ENCODE results near the gene PRMT1.

Gene PRMT1

DNA sequence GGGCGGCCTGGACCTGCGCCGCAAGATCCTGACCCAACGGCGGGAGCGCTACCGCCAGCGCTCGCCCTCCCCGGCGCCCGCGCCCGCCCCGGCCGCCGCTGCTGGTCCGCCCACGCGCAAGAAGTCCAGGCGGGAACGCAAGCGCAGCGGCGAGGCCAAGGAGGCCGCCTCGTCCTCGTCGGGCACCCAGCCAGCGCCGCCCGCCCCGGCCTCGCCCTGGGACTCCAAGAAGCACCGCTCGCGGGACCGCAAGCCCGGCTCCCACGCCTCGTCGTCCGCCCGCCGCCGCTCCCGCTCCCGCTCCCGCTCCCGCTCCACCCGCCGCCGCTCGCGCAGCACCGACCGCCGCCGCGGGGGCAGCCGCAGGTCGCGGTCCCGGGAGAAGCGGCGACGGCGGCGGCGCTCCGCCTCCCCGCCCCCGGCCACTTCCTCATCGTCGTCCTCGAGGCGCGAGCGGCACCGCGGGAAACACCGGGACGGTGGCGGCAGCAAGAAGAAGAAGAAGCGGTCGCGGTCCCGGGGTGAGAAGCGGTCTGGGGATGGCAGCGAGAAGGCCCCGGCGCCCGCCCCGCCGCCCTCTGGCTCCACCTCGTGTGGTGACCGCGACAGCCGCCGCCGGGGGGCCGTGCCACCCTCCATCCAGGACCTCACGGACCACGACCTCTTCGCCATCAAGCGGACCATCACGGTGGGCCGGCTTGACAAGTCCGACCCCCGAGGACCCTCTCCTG is 25.1 kb upstream of the PRMT1 start:
- DNase-seq: no peak

DNA sequence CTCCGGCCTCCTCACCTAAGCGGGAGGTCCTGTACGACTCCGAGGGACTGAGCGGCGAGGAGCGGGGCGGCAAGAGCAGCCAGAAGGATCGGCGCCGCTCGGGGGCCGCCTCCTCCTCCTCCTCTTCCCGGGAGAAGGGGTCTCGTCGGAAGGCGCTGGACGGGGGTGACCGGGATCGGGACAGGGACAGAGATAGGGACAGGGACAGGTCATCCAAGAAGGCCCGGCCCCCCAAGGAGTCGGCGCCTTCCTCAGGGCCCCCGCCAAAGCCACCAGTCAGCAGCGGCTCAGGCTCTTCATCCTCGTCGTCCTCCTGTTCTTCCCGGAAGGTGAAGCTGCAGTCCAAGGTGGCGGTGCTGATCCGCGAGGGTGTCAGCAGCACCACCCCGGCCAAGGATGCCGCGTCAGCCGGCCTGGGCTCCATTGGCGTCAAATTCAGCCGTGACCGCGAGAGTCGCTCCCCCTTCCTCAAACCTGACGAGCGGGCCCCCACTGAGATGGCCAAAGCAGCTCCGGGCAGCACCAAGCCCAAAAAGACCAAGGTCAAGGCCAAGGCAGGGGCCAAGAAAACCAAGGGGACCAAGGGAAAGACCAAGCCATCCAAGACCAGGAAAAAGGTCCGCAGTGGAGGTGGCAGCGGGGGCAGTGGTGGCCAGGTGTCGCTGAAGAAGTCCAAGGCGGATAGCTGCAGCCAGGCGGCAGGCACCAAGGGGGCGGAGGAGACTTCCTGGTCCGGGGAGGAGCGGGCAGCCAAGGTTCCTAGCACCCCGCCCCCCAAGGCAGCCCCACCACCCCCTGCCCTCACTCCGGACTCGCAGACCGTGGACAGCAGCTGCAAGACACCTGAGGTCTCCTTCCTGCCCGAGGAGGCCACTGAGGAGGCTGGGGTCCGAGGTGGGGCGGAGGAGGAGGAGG is 24.3 kb upstream of the PRMT1 start:
- no peak for DNase-seq

DNA sequence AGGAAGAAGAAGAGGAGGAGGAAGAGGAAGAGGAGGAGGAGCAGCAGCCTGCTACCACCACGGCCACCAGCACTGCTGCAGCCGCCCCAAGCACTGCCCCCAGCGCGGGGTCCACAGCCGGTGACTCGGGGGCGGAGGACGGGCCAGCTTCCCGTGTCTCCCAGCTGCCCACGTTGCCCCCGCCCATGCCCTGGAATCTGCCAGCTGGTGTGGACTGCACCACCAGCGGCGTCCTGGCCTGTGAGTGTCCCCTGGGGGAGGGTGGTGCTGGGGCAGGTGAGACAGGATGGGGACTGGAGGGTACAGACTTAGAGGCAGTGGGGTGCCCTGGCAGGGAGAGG is 23.6 kb upstream of the PRMT1 start:
- DNase-seq: no peak

DNA sequence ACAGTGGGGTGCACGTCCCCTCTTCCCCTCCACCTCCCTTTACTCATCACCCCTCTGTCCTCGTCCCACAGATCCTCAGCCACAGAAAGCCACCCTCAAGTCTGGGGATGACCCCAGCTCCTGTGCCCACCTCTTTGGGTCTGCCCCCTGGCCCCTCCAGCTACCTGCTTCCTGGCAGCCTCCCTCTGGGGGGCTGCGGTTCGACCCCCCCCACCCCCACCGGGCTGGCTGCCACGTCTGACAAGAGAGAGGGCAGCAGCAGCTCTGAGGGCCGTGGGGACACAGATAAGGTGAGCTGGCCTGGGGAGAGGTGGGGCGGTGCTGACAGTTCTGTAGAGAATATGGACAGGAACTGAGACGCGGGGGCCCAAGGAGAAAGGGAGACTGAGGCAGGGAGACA is 22.5 kb upstream of the PRMT1 start:
- no peak for DNase-seq

DNA sequence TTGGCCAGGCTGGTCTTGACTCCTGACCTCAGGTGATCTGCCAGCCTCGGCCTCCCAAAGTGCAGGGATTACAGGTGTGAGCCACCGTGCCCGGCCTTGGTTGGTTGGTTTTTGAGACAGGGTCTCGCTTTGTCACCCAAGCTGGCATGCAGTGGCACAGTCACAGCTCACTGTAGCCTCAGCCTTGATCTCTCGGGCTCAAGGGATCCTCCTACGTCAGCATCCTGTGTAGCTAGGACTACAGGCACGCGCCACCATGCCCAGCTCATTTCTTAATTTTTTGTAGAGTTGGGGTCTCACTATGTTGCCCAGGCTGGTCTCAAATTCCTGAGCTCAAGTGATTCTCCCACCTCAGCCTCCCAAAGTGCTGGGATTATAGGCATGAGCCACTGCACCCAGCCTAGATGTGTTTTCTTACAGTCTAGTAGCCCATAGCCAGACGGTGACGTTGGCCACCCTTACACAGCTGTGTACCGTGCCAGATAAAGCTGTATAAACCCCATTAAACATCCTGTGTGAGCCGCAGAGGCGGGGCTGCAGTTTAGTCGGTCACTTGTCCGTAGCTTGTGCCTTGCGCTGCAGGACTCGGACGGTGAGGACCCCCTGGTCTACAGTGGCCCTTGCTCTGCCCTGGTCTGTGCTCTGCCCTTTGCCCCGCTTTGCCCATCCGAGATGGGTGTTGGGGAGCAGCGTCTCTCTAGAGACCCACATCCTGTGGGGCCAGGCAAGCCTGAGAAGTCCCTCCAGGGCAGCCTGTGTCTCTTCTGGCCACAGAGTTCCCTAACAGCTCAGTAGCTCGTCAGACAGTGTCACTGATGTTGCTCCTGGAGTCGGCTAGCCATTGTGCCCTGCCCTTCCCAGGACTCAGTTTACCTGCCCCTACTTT is 21.3 kb upstream of the PRMT1 start:
- no peak for DNase-seq

DNA sequence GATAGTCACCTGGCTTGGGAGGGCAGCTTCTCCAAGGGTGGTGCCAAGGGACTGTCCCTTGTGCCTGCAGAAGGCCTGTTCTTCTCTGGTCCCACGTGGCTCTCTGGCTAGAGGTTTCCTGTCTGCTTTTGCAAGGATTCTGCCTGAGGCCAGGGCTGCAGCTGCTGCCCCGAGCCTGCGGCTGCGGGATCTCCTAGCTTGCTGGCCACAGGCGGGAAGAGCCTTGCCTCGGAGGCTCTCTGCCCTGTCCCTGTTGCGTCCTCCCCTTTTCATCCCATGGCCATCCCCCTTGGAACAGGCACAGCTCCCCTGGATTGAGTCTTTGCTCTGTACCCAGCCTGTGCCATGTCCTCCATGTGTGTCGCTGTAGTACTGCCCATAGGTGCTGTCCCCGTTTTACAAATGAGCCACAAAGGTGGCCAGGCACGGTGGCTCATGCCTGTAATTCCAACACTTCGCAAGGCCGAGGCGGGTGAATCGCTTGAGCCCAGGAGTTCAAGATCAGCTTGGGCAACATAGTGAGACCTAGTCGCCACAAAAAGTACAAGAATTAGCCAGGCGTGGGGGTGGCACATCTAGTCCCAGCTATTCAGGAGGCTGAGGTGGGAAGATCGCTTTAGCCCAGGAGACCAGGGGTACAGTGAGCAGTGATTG is 20.5 kb upstream of the PRMT1 start:
- no peak for DNase-seq

DNA sequence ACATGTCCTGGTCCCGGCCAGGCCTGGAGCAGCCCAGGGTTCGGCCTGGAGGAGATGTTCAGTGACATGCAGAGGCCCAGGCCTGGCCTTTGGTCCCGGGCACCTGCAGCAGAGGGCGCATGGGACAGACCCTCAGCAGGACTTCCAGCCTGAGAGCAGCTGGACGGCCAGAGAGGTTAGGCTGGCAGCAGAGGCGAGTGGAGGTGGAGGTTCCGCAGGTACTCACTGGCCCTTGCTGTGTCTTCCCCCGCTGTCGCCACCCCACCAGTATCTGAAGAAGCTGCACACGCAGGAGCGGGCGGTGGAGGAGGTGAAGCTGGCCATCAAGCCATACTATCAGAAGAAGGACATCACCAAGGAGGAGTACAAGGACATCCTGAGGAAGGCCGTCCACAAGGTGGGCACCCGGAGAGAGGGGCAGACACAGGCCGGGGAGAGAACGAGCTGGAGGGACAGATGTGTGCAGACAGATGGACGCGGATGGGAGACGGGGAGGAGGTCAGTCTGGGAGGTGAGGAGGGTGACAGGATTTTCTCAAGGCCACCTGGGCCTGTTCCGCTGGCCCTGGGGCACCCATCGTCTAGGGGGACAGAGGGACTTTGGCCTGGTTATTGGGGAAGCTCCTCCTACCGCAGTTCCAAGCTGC is 19.5 kb upstream of the PRMT1 start:
- no peak for DNase-seq

DNA sequence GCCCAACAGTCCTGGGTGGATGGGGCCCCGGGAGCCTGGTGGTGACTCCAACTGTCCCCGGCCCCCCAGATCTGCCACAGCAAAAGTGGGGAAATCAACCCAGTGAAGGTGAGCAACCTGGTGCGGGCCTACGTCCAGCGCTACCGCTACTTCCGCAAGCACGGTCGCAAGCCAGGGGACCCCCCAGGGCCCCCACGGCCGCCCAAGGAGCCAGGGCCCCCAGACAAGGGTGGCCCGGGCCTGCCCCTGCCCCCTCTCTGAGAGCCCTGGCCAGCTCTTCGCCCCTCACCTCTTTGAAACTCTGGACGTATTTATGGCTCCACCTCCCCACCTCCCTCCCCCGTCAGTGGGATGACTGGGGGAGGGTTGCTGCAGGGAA is 18.9 kb upstream of the PRMT1 start:
- DNase-seq: no peak

DNA sequence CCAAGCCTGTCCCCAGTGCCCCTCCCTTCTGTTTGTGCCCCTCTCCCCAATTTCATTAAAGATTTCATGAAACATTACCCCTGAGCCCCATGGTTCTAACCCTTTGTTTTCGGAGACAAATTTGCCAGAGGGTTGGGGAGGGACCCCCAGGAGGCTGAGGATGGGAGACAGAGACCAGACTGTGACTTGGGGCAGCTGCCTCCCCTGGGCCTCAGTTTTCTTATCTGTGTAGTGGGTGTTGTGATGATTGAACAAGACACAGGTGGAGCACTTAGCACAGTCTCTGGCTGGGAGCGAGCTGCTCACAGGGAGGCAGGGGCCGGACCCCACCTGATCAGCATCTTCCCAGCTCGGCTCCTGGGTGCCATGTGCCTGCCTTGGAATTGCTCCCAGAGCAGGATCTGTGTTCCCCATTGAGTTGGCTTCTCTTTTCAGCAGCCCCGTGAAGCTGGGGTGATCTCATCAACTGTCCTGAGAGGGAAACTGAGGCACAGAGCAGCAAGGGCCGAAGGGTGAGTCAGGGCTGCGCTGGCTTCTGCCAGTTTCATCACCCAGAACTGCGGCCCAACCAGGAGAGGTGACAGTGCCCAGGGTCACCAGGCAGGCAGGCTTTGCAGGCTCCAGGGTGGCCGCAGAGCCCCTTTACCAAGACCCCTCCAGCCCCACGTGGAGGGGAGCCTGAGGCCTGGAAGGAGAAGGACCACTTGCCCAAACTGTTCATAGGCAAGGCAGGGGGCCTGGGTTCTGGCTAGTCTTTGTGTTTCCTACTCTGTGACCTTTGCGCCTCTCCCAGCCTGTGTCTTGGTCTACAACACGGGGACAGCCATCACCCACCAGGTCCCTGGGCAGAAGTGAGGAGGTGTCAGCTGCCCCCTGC is 18.3 kb upstream of the PRMT1 start:
- no peak for DNase-seq

DNA sequence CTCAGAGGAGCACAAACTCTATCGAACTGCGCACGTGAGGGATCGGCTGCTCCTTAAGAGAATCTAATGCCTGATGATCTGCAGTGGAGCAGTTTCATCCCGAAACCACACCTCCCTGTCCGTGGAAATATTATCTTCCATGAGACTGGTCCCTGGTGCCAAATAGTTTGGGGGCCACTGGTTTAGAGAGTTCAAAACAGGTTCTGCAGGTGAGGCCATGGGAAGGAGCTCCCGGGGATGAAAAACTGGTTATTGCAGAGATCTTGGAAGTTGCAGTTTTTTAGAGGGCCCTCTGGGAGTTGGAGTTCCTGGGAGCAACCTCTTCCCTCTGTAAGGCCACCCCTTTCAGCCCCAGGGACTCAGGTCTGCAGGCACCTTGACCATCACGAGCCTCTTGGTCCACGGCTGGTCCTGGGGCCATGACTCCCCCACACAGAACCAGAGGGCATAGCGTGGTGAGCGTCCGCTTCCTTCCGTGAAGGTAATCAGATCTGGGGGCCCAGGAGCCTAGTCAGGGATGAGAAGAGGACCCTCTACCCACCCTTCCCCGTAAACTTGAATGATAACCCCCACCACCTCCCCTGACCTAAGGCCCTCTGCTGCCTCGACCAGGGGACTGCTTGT is 16.6 kb upstream of the PRMT1 start:
- no peak for DNase-seq

DNA sequence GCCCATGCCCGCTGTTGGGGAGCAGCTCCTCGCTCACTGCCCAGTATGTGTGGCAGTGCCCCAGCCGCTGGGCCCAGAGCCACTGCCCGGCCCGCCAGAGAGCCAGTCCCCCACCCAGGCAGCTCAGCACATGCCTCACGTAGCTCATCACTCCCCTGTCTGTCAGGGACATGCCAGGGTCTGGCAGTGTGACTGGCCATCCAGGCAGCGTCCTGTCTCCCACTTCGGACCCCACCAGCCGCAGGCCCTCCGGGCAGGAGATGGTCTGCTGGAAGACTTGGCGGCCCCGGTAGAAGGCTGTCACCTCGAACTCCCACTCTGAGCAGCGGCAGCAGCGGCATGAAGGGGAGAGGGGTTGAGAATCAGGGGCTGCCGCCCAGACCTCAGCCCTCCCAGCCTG is 15.1 kb upstream of the PRMT1 start:
- DNase-seq: no peak

DNA sequence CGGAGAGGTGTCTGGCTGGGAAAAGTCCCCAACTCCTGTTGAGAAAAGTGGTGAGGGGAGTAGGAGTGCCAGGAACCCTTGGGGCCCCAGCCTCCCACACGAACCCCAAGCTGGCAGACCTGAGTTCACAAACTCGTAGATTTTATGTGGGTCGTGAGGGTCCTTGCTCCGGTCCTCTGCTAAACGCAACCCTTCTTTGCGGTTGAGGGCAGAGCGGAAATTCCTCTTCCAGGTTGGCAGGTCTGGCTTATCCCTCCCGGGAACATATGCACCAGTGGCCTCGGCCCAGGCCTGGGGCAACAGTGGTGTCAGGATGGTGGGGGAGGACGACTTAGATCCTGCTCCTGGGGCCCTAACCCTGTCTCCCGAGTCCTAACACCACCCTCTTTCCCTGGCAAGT is 13.8 kb upstream of the PRMT1 start:
- no peak for DNase-seq

DNA sequence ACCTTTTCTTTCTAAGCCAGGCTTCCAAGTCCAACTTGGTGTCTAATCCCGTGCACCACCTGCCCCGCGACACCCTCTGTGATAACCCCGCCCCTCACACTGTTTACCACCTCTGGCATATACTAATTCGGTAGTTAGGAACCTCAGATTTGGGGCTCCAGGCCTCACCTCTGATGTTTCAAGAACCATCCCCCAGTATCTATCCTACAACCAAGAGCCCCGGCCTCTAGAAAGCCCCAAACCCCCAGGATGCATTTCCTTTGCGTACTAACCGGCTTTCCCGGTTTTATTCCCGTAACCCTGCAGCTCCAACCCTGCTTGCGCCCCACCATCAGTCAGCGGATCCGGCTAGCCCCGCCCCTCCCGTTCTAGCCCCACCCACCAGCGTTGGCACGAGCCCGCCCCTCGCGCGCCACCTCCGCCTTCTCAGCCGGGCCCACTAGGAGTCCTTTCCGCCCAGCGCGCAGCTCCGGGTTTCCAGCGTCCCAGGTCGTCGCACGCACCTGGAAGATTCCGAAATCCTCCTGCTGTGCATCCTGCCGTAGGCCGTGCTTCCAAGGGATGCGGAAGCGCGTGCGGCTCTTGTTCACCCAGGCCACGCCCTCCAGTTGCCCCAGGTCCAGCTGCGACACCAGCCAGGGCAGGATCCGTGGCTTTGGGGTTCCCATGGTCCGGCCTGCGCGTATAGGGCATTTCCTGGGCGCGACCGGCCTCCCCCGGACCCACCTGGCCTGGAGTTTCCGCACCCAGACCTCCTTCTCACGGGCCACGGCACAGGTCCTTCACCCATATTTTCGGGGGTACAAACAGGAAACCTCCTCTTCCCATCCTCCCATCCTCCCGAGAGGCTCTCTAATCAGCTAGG is 12.7 kb upstream of the PRMT1 start:
- DNase-seq: peak; percentile 91

DNA sequence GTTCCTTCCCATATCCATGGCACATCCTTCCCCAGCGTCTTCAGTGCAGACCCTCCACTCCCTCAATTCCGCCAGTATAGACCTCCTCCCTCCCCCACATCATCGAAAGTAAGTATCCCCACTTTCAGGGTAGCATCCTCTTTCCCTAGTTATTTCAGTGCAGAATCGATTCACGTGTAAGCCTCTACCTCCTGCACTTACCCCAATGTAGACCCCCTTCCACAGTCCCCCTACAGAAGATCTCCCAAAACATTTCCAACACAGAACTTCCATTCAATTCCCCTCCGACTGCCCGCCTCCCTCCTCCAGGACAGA is 12.1 kb upstream of the PRMT1 start:
- DNase-seq: no peak

DNA sequence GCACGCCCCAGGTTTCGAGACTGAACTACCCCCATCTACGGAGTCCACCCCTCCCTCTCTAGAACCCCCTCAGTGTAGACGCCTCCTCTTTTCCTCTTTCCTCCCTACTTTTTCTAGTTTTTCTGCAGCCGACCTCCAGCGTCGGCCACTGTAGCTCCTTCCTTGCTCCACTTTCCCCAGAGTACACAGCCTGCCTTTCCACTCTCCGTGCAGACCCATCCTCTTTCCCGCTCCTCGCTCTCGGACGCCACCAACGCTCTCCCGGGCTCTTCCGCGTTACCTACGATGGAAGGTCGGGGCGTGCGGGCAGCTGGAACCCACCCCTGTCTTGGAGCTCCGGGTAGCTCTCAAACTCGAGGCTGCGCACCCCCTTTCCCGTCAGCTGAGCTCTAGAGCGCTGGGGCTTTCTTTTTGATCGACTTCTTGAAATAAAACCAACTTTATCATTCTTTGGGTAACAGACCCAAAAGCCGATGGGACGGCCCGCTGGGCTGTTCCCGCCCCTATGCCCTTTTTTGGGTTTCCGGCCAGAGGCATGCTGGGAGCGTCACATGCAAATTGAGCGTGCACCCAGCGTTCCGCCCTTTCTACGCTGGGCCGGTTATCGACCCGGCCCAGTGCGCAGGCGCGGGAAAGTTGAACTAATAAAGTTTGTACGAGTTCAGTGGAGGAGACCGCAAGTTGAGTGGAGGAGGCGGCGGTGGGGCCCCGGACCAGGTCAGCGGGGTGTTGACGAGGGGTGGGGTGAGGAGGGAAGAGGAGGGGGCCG is 11.5 kb upstream of the PRMT1 start, which contains the start of the genes BCL2L12 and IRF3:
TSS of gene BCL2L12 (plus strand) at position 583 of the 769 bp plus-strand sequence. CDS start 760 bp downstream, outside the sequence.
TSS of gene IRF3 (minus strand) at position 507 of the 769 bp plus-strand sequence. CDS start 1,019 bp downstream, outside the sequence.
- peak; percentile 99 for DNase-seq

DNA sequence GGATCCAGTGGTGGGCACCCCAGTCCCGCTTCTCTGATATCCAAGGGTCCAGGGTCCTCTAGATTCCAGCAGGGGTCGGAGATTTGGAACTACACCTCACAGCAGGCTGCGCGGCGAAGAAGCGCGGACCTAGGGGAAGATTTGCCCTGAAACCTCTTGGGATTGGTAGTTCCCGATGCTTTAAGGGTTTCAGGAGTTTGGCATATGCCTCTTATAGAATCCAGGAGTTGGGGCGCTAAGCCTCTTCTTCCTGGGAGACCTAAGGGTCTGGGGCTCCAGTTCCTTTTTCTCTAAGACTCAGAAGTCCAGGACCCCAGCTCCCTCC is 11.0 kb upstream of the PRMT1 start:
- no peak for DNase-seq

DNA sequence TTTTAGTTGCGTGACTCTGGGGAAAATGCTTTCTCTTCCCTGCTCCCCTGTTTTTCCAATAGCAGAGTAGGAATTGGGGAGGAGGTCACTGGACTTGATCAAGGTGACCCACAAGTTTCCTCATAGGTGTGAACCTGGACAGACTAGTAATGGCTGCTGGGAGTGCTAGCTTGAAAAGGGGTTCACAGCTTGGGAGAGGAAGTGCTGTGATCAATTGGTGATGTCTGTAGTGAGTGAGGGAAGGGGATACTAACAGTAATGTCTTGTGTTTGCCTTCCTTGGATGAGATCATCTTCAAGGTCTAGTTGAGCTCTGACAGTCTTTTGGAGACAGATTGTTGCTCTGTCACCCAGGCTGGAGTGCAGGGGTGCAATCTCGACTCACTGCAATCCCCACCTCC is 9.6 kb upstream of the PRMT1 start:
- no peak for DNase-seq

DNA sequence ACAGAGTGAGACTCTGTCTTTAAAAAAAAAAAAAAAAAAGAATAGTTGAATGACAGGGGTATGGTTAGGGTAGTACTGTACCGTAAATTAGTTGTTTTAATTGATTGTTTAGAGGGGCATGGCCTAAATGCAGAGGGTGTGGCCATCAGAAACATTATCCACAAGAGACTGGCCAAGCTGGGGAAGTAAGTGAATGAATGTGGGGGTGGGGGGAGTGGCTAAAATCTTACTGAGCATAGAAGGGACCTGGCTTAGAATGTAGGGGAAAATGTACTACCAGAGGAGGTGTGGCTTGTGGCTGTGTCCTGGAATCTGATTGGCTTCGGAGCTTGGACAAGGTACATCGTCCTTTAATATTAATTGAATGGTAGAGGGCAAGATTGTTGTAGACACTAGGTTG is 7.6 kb upstream of the PRMT1 start:
- no peak for DNase-seq

All from CD4-positive, alpha-beta T cell treated with Interleukin-17A for 1 hour (primary cell).